DOHH2 (cell line): ENCODE data around the gene DTNB.

ENCODE experiments used
- CTCF ChIP-seq: fragments of 200-600 bp; sonication (generic); IDR thresholded peaks from one replicate; pipeline ENCODE4 v1.5.1; 2014; ENCODE audit warnings: antibody characterized with exemption, mild to moderate bottlenecking, low read depth, low read length; ENCODE audit not compliant: poor library complexity, severe bottlenecking
- EZH2phosphoT487 ChIP-seq: fragments of 200-600 bp; sonication (generic); IDR thresholded peaks from 2 replicates; pipeline ENCODE4 v1.6.1; 2017; ENCODE audit warnings: borderline replicate concordance, mild to moderate bottlenecking, antibody characterized with exemption, low read length, moderate library complexity, mixed read lengths

- no peak for TF ChIP-seq CTCF
- no peak for TF ChIP-seq EZH2phosphoT487
Measured at GRCh38 chr2:25623361-25623760, 50.0 kb downstream of the DTNB start.
